ENCODE data around the gene ADM2. TPM values are rescaled to one million over a fixed set of nuclear protein-coding genes. Genes with fewer than 3 reads are reported as not detected.

Gene ADM2
- total and polyA plus RNA-seq, 2 of the 13 experiments (the other 11 are each of a cell fraction or from before 2014, with no cell fraction given) = 1.2 to 3.0 TPM

DNA sequence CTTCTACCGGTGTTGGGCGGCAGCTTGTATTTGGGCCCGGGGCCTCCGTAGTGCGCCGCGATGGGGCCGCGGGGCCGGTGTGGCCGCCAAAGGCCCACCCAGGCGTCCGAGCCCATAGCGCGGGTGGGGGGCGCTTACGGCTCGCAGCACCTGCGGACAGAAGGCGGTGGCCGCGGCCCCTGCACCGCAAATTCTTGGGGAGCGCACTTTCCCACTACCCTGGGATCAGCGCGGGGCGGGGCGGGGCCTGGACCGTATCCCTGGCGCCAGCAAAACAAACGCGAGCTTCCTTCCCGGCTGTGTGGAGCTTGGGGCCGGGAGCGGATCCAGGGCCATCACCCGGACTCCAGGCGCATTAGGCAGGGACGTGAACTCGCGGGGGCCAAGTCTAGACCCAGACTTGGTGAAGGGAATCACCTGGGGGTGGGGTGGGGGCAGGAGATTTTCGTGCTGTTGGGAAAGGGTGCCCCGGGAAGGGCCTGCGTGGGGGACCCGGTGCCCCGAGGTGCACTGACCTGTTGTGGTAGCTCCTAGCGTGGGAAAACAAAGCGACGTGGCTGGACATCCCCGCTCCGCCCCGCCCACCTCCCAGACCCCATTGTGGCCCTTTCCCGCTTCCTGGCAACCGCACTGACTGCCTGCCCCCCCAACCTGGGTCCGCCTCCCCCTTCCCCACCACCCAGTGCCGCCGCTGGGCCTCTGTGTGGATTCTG, 50.8 kb downstream of the ADM2 start (continued):
- TF ChIP-seq, protein P1, sequence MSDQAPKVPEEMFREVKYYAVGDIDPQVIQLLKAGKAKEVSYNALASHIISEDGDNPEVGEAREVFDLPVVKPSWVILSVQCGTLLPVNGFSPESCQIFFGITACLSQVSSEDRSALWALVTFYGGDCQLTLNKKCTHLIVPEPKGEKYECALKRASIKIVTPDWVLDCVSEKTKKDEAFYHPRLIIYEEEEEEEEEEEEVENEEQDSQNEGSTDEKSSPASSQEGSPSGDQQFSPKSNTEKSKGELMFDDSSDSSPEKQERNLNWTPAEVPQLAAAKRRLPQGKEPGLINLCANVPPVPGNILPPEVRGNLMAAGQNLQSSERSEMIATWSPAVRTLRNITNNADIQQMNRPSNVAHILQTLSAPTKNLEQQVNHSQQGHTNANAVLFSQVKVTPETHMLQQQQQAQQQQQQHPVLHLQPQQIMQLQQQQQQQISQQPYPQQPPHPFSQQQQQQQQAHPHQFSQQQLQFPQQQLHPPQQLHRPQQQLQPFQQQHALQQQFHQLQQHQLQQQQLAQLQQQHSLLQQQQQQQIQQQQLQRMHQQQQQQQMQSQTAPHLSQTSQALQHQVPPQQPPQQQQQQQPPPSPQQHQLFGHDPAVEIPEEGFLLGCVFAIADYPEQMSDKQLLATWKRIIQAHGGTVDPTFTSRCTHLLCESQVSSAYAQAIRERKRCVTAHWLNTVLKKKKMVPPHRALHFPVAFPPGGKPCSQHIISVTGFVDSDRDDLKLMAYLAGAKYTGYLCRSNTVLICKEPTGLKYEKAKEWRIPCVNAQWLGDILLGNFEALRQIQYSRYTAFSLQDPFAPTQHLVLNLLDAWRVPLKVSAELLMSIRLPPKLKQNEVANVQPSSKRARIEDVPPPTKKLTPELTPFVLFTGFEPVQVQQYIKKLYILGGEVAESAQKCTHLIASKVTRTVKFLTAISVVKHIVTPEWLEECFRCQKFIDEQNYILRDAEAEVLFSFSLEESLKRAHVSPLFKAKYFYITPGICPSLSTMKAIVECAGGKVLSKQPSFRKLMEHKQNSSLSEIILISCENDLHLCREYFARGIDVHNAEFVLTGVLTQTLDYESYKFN (CRISPR knock-in tag; conservative IDR thresholded peaks at IDR 0.05) = no peak
- no peak for TF ChIP-seq ZKSCAN8 (CRISPR knock-in tag; IDR thresholded peaks at IDR 0.05; ENCODE audit: borderline replicate concordance)
- no peak for TF ChIP-seq DR1 (CRISPR knock-in tag; IDR thresholded peaks at IDR 0.05)
- TF ChIP-seq ZNF552 (CRISPR knock-in tag; IDR thresholded peaks at IDR 0.05; ENCODE audit: borderline replicate concordance) = no peak
- TF ChIP-seq, protein P2, sequence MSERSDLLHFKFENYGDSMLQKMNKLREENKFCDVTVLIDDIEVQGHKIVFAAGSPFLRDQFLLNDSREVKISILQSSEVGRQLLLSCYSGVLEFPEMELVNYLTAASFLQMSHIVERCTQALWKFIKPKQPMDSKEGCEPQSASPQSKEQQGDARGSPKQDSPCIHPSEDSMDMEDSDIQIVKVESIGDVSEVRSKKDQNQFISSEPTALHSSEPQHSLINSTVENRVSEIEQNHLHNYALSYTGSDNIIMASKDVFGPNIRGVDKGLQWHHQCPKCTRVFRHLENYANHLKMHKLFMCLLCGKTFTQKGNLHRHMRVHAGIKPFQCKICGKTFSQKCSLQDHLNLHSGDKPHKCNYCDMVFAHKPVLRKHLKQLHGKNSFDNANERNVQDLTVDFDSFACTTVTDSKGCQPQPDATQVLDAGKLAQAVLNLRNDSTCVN (CRISPR knock-in tag; IDR thresholded peaks at IDR 0.05; ENCODE audit: borderline replicate concordance) = no peak
- TF ChIP-seq, protein P3, sequence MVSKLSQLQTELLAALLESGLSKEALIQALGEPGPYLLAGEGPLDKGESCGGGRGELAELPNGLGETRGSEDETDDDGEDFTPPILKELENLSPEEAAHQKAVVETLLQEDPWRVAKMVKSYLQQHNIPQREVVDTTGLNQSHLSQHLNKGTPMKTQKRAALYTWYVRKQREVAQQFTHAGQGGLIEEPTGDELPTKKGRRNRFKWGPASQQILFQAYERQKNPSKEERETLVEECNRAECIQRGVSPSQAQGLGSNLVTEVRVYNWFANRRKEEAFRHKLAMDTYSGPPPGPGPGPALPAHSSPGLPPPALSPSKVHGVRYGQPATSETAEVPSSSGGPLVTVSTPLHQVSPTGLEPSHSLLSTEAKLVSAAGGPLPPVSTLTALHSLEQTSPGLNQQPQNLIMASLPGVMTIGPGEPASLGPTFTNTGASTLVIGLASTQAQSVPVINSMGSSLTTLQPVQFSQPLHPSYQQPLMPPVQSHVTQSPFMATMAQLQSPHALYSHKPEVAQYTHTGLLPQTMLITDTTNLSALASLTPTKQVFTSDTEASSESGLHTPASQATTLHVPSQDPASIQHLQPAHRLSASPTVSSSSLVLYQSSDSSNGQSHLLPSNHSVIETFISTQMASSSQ (IDR thresholded peaks at IDR 0.05; ENCODE audit: low read depth) = no peak
- TF ChIP-seq, protein P3 (CRISPR knock-in tag; IDR thresholded peaks at IDR 0.05; ENCODE audit: borderline replicate concordance) = no peak
- no peak for TF ChIP-seq HOXD1 (CRISPR knock-in tag; IDR thresholded peaks at IDR 0.05)
- TF ChIP-seq, protein P4, sequence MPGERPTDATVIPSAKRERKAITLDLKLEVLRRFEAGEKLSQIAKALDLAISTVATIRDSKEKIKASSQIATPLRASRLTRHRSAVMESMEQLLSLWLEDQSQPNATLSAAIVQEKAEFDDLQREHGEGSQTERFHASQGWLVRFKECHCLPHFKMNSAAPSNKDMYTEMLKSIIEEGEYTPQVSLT (CRISPR knock-in tag; IDR thresholded peaks at IDR 0.05; ENCODE audit: borderline replicate concordance, low read depth) = no peak
- TF ChIP-seq, protein P5, sequence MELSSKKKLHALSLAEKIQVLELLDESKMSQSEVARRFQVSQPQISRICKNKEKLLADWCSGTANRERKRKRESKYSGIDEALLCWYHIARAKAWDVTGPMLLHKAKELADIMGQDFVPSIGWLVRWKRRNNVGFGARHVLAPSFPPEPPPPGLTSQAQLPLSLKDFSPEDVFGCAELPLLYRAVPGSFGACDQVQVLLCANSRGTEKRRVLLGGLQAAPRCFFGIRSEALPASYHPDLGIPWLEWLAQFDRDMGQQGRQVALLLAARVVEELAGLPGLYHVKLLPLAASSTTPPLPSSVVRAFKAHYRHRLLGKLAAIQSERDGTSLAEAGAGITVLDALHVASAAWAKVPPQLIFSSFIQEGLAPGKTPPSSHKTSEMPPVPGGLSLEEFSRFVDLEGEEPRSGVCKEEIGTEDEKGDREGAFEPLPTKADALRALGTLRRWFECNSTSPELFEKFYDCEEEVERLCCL (CRISPR knock-in tag; IDR thresholded peaks at IDR 0.05; ENCODE audit: borderline replicate concordance) = no peak
- no peak for TF ChIP-seq ZNF253 (CRISPR knock-in tag; IDR thresholded peaks at IDR 0.05; ENCODE audit: borderline replicate concordance)
- no peak for TF ChIP-seq PPARG (CRISPR knock-in tag; conservative IDR thresholded peaks at IDR 0.05)
- no peak for TF ChIP-seq ZNF12 (CRISPR knock-in tag; IDR thresholded peaks at IDR 0.05)
- no peak for TF ChIP-seq ESRRA (CRISPR knock-in tag; IDR thresholded peaks at IDR 0.05; ENCODE audit: low read depth)
- TF ChIP-seq HMGA1 (CRISPR knock-in tag; conservative IDR thresholded peaks at IDR 0.05) = no peak
- TF ChIP-seq NR2F6 (IDR thresholded peaks at IDR 0.05) = no peak
- TF ChIP-seq NR2F6 (CRISPR knock-in tag; IDR thresholded peaks at IDR 0.05) = no peak
- TF ChIP-seq NFRKB (IDR thresholded peaks at IDR 0.05) = no peak
- no peak for TF ChIP-seq ZNF446 (CRISPR knock-in tag; IDR thresholded peaks at IDR 0.05)
- TF ChIP-seq ZNF451 (CRISPR knock-in tag; IDR thresholded peaks at IDR 0.05) = no peak
- TF ChIP-seq RBFOX2 (IDR thresholded peaks at IDR 0.05; ENCODE audit: low read depth, low read length) = peak; percentile 30

Measured in HepG2 (cell line).